GM12865 (cell line): ENCODE results near the gene TARP.

Experiments
- DNase-seq: peaks from one replicate; pipeline ENCODE4 v3.0.0; 2010; ENCODE audit warnings: low read depth
- H3K4me3 ChIP-seq: 2 replicates; pipeline ENCODE4 v1.5.1; 2011; ENCODE audit warnings: mild to moderate bottlenecking, low read depth, low read length, control low read depth
- TF ChIP-seq, protein P1 (sequence below): IDR thresholded peaks from 2 replicates; pipeline ENCODE4 v1.5.1; 2011; ENCODE audit warnings: low read length, control low read depth, low read depth, inconsistent platforms; ENCODE audit not compliant: insufficient read depth; ENCODE audit errors: missing control alignments

TARP gene

DNA sequence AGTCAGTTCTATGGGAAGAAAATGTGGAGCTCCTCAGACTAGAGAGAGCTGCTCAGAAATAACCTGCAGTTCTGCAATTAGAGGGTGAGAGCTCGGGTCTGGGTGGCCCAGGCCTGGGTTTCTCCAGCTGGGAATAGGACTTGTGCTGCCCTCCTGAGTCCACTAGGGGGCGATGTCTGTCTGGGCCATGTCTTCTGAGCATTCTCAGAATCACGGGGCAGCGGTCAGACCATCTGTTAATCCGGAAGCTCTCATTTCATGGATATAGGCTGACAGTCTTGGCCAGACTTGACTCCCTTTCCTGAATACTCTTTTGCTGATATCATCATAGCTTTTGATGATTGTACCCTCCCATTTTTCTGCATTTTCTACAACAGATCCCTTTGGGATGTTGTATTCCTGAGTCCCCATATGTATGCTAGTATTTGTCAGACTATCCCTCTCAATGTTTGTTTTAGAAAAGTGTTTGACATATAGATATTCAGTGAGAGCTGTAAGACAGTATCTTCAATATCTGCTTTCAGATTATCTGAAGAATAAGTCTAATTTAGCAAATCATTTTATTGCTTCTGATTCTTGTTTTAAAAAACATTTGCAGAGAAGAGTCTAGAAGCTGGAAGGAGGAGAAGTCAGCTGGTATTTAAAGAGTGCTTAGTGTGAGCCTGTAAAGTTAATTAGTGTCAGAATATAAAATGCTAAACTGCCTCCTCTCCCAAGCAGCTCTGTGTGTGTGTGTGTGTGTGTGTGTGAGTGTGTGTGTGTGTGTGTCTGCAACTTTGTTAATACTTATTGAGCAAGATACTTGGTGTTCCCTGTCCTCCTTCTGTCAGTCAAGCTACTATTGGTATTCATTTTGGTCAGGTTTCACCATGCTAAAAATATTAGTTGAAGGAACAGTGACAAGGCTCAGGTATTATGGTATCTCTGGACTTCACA lies 57.4 kb downstream of the TARP start:
- DNase-seq: peak; percentile 76
- TF ChIP-seq, protein P1, sequence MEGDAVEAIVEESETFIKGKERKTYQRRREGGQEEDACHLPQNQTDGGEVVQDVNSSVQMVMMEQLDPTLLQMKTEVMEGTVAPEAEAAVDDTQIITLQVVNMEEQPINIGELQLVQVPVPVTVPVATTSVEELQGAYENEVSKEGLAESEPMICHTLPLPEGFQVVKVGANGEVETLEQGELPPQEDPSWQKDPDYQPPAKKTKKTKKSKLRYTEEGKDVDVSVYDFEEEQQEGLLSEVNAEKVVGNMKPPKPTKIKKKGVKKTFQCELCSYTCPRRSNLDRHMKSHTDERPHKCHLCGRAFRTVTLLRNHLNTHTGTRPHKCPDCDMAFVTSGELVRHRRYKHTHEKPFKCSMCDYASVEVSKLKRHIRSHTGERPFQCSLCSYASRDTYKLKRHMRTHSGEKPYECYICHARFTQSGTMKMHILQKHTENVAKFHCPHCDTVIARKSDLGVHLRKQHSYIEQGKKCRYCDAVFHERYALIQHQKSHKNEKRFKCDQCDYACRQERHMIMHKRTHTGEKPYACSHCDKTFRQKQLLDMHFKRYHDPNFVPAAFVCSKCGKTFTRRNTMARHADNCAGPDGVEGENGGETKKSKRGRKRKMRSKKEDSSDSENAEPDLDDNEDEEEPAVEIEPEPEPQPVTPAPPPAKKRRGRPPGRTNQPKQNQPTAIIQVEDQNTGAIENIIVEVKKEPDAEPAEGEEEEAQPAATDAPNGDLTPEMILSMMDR: peak; percentile 89
- H3K4me3 ChIP-seq: no peak overlapping the region

DNA sequence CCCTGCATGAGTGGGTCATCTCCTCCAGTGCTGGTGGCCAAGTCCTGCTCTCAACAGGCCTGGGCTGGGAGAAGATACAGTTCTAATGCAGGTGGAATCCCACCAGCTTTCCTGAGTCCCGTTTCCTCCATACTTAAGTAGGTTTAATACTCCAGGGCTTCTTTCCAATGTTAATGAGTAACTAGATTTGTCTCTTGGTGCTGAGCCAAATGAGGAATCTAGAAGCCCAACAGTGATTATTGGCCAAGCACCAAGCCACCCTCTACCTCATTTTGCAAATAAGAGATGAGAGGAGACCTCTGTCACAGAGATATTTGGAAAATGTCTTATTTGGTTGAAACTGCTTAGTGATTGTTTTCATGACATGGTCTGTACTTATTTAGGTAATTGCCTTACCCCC lies 58.3 kb downstream of the TARP start:
- no peak for DNase-seq
- TF ChIP-seq, protein P1: no peak
- no peak overlapping the region for H3K4me3 ChIP-seq

DNA sequence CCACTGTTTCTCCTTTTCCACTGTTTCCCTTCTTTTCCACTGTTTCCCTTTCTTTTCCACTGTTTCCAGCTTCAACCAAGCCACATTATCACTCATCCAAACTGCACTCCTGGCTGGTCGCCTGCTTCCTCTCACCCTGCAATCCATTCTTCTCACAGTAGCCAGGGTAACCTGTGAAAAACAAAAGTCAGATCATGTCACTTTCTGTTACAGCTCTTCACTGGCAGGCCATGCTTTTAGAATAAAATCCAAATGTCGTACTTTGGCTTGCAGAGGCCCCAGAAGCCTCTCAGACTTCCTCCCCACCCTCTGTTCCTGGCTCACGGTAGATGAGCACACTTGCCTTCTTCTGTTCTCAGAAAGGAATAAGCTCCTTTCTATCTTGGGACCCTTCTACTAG lies 61.5 kb downstream of the TARP start:
- DNase-seq: no peak
- TF ChIP-seq, protein P1: no peak
- H3K4me3 ChIP-seq: no peak overlapping the region

DNA sequence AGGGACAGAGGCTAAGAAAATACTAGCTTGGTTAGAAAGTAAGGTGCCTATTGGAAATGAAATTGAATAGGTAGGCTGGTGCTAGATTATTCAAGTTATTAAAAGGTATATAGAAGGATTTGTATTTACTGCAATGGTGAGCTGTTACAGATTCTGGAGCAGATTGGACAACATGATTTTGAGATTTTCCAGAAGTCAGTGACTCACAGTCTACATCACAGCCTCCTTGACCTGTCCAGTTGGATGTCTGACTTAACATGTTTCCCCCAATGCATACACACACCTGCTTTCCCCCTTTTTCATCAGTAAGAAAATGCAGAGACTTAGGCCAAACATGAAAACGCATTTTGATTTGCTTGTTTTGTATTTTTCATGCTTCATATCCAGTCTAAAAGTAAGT lies 62.0 kb downstream of the TARP start:
- H3K4me3 ChIP-seq: no peak overlapping the region
- TF ChIP-seq, protein P1: no peak
- no peak for DNase-seq
